Measurements from ENCODE around the gene ARHGAP18.

Gene ARHGAP18

DNA sequence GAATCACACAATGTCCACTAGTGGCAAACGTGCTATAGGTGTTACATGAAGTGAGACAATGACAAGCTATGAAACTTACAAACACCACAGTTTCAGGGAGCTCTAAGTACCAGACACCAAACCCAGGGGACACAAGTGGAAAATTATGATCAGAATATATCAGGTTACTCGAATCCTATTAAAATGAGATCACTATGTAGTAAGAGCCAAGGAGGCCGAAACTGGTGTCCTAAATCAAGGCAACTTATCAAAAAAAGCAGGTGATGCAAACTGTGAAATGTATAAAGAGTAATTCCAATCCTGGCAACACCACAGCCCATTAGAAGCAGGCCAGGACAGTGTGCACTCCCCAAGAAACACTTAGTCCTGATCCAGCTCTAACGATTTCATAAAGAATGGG lies 100.3 kb downstream of the ARHGAP18 start:
- peak; percentile 58 for DNase-seq

GRCh38 chr6:129608886-129609537 lies 101.0 kb downstream of the ARHGAP18 start:
- peak; percentile 70 for DNase-seq

GRCh38 chr6:129607581-129608186 lies 102.3 kb downstream of the ARHGAP18 start:
- peak; percentile 83 for DNase-seq

DNA sequence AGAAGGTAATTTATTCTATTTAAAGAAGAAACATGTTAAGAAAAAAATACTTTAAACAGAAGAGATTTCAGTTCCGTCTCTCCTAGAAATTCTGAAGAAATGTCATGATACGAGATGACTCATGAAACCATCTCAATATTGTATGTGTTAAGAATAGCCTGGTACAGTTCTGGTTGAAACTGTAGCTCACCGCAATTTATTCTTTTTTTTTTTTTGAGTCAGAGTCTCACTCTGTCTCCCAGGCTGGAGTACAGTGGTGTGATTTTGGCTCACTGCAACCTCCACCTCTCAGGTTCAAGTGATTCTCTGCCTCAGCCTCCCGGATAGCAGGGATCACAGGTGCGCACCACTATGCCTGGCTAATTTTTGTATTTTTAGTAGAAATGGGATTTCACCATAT lies 103.3 kb downstream of the ARHGAP18 start:
- no peak for DNase-seq

DNA sequence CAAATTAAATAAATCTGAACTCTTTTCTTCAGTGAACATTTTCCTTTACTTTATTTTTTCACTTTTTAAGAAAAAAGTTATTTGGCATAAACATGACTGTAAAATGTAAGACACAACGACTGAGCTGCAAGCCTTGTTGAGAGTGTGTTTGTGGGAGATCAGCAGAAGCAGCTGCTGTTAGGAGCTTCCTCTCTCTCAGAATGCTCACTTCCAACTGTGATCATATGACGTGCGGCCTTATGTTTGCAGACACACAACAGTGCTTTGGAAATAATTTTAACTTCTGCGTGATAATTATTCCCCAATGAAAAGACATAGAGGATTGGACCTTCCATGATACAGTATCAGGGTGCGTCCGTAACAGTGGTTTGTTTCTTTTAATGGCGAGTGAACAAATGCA lies 104.0 kb downstream of the ARHGAP18 start:
- DNase-seq = peak; percentile 82

- no peak for DNase-seq
Observed at GRCh38 chr6:129605095-129605494, 104.9 kb downstream of the ARHGAP18 start.

DNA sequence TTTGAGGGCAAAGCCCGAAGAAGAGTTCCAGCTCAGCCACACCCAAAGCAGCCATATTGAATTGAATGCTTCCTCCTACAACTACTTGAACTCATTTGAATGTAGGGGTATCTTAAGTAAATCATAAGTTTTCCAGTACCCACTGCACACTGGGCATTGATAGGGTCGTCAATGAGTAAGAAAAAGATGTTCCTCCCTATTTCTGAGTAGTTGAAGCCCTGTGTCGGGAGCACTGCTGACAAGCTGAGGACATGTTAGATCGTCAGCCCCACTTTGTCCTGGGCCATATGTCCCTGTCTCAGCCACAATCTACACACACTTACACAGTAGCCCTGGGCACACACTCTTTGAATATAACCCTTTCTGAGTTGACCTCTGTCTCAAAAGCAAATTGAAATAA lies 105.7 kb downstream of the ARHGAP18 start:
- peak; percentile 50 for DNase-seq

DNA sequence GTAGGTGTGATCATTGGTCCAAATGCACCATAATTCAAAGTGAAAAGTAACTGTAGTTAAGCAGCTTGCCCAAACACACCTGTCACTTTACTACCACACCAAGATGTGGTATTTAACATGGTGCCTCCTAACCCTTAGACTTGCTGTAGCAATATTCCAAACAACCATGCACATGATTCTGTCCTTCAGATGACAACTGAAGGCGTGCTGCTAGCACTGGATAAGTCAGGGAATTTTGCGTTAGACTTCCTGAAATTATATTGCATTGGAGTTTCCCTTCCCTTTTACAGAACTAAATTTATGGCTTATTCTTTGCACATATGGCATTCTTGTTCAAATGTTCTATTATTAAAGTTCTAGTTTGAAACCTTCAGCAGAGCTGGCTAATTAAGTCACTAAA lies 106.2 kb downstream of the ARHGAP18 start:
- DNase-seq = peak; percentile 62

DNA sequence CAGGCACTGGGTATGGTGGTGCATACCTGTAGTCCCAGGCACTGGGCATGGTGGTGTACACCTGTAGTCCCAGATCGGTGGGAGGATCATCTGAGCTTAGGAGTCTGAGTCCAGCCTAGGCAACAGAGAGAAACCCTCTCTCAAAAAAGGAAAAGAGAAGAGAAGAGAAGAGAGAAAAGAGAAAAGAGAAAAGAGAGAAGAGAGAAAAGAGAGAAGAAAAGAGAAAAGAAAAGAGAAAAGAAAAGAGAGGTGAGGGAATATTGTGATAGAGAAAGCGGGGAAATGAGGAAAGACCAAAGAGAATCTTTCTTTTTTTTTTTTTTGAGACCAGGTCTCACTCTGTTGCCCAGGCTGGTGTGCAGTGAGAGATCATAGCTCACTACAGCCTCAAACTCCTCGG lies 108.7 kb downstream of the ARHGAP18 start:
- peak; percentile 18 for DNase-seq

DNA sequence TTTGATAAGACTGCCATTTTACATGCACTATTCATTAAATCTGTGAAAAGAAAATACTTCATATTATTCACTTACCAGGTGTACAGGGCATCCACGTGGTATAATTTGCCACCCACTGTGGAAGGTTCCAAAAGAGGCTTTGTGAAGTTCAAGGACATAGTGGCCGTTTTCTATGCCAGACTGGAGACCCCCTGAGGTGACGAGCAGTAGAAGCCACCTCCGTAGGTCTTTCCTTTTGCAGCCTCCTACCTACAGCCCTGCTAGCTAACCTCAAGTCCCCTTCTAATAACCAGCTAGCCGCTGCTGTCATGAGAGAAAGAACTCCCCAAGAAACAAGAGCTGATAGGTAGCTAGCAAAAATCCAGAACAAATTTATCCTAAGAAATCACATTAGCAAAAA lies 110.5 kb downstream of the ARHGAP18 start:
- peak; percentile 95 for DNase-seq

GRCh38 chr6:129598244-129599187 lies 111.5 kb downstream of the ARHGAP18 start:
- peak; percentile 91 for DNase-seq

DNA sequence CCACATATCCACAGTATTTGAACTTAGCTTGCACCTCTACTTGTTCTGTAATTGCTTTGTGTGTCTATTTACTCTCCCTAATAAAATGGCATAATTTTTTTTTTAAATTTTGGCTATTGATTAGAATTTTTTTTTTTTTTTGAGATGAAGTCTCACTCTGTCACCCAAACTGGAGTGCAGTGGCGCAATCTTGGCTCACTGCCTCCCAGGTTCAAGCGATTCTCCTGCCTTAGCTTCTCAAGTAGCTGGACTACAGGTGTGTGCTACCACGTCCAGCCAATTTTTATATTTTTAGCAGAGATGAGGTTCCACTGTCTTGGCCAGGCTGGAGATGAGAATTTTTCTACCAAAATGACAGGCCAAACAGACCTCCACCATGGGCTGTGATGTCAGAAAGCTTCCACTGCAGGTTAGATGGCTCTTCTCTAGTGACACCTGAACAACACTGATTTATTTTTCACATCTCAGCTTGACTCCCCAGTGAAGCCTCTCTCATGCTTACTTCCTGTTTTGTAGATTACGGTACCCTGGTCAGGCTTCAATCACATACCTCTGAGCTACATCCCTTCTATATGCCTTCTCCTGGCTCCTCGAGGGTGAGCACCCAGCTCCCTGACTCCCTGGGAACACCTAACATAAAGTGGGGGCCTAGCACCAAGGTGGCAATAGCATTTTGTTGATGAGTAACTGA lies 112.8 kb downstream of the ARHGAP18 start:
- DNase-seq = peak; percentile 20

DNA sequence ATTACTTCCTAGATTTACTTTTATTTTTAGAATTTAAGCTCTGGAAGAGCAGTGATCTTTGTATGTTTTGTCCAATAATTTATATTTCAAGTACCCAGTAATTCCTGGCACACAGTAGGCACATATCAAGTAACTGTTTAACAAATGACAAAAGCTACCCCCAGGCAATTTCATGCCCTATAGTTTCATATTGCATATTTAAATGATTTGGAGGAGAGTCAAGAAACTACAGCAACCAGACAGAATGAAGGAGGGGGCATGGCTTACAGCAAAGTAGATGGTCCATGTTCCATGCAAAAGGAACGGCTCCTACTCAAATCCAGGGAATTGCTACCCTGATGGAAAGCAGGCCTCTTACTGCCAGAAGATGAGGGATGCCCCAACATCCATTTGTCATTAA lies 113.5 kb downstream of the ARHGAP18 start:
- DNase-seq = peak; percentile 78

- no peak for DNase-seq
Observed at GRCh38 chr6:129593233-129593564, 116.8 kb downstream of the ARHGAP18 start.

DNA sequence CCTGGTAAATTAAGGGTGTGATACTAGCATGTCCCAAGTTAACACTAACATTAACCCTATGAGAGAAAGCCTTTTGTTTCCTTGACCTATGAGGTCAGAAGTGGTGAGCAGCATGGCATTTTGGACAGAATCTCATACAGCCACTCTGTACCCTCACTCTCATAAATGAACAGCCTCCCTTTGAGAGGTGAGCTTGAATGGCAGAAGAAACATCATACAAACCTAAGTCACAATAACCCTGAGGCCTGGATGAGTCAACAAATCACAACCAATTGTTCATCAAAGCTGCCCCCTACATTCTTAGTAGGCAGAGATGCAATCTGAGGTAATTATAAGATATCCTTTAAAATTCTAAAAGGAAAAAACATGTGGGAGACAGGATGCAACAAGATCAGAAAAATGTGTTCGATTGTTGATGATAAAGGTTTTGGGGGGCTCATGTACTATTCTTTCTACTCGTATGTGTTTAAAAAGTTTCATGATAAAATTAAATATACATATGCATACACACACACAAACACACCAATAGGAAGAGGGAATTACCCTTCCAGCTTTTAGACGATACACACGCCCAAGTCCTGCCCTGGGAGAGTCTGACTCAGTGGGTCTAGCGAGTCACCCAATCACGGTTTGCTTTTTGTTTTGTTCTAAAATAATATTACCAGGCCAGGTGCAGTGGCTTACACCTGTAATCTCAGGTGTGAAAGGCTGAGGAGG lies 117.3 kb downstream of the ARHGAP18 start:
- DNase-seq = no peak

DNA sequence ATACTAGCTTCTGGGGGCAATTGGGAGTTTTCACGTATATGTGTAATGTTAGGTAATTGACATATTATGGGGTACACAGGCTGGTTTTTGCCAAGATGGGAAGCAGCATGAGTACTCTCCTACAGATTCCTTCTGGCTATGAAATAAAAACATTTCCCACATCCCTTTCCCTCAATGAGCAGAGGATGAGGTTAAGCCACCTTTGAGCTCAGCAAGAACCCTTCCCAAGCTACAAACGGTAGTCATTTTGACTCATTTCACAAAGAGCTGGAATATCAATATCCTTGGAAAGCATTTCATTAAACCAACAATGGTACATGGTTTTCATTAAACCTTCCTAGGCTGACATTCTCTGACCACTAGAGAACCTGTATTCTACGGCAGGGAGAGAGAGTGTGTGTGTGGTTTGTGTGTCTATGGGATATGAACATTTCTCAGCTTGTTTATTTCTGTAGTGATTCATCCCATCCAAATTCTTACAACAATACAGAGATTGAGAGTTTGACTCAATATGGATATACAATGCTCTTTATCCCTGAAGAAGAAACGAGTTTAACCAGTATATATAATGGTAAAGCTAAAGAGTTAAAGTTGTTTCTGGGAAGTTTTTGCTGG lies 119.5 kb downstream of the ARHGAP18 start:
- no peak for DNase-seq

- no peak for DNase-seq
Observed at GRCh38 chr6:129586815-129587214, 123.2 kb downstream of the ARHGAP18 start.

- DNase-seq = peak; percentile 6
Observed at GRCh38 chr6:129583866-129584265, 126.1 kb downstream of the ARHGAP18 start.

DNA sequence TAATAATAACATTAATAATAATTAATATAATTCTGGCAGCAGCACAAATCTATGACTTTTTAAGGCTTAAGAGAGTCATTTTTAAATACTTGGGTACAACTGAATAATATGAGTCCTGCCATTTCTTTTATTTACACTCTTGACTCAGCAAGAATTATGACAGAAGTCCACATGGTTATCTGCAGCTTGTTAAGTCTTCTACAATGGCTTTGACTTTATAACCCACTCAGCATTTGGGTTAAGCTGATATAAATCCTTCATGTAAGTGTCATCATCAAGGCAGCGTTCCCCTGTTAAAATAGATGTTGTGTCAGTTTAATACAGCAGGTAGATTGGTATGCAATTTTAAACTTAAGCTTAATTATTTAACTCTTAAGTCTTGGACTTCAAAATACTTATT lies 131.7 kb downstream of the ARHGAP18 start:
- DNase-seq = no peak

DNA sequence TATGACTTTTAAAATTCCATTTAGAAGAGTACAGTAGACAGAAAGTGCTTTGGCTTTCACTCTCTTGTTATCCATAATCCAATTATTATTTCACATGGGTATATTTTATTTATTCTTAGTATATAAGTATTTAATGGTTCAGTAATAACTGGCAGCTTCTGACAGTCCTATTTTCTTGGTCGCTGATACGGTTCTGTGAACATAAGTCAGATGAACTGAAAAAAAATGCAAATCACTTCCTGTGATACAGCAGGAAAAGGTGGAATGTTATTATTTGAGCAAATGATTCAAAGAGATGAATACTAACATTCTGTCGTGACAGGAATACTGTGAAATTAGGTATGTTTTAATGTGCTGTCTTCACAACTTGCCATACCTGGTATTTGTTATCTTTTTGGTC lies 132.3 kb downstream of the ARHGAP18 start:
- no peak for DNase-seq

GRCh38 chr6:129576456-129576855 lies 133.5 kb downstream of the ARHGAP18 start:
- no peak for DNase-seq
